ENCODE measurements around the gene DPM2. TPM values are rescaled to one million over a fixed set of nuclear protein-coding genes. Genes with fewer than 3 reads are reported as not detected.

Gene DPM2
- total RNA-seq, 1 donor from 2014 or later, result 26.2 TPM

- no peak for TF ChIP-seq CTCF (conservative IDR thresholded peaks at IDR 0.05; ENCODE audit: low read depth, low read length)
These were observed 51.2 kb downstream of the DPM2 start for GRCh38 chr9:127886401-127886972.

GRCh38 chr9:127885508-127886281 lies 52.0 kb downstream of the DPM2 start:
- no peak overlapping the region for H3K4me3 ChIP-seq (ENCODE audit: low read depth, low read length)
- no peak for TF ChIP-seq CTCF (conservative IDR thresholded peaks at IDR 0.05; ENCODE audit: low read depth, low read length)
- no peak for DNase-seq (ENCODE audit: low read depth)

More at GRCh38 chr9:127886401-127886972, 51.2 kb downstream of the DPM2 start:
- H3K4me3 ChIP-seq (ENCODE audit: low read depth, low read length), result no peak overlapping the region
- DNase-seq (ENCODE audit: low read depth), result no peak

Other genes starting within 250 kb of the DPM2 start
- gene CFAP157, start 230.9 kb downstream of the DPM2 start, total RNA-seq, result not detected in 2 replicates
- gene PTRH1, start 222.2 kb downstream of the DPM2 start, total RNA-seq, result 46.7 and 47.4 TPM in 2 replicates
- not detected in 2 replicates for gene TTC16, start 221.8 kb downstream of the DPM2 start, total RNA-seq
- 13.0 and 15.0 TPM in 2 replicates for gene TOR2A, start 202.6 kb downstream of the DPM2 start, total RNA-seq
- gene SH2D3C, start 159.2 kb downstream of the DPM2 start, total RNA-seq, result not detected in 2 replicates
- gene CDK9, start 151.8 kb downstream of the DPM2 start, total RNA-seq, result 28.4 and 29.5 TPM in 2 replicates
- gene FPGS, start 135.0 kb downstream of the DPM2 start, total RNA-seq, result 104 and 132 TPM in 2 replicates
- 5.0 and 10.6 TPM in 2 replicates for gene ENG, start 83.2 kb downstream of the DPM2 start, total RNA-seq
- gene AK1, start 60.2 kb downstream of the DPM2 start, total RNA-seq, result 48.1 and 58.3 TPM in 2 replicates
- 23.5 and 25.8 TPM in 2 replicates for gene ST6GALNAC6, start 38.3 kb downstream of the DPM2 start, total RNA-seq
- 27.4 and 28.2 TPM in 2 replicates for gene ST6GALNAC4, start 20.8 kb downstream of the DPM2 start, total RNA-seq
- 0.87 and 6.9 TPM in 2 replicates for gene PIP5KL1, start 7.1 kb downstream of the DPM2 start, total RNA-seq
- gene EEIG1, start 43.1 kb upstream of the DPM2 start, total RNA-seq, result 3.9 and 5.0 TPM in 2 replicates
- 7.0 and 9.0 TPM in 2 replicates for gene NAIF1, start 129.5 kb upstream of the DPM2 start, total RNA-seq
- gene SLC25A25, start 130.4 kb upstream of the DPM2 start, total RNA-seq, result 7.3 and 12.2 TPM in 2 replicates
- 58.5 and 91.0 TPM in 2 replicates for gene PTGES2, start 189.9 kb upstream of the DPM2 start, total RNA-seq
- 45.7 and 106 TPM in 2 replicates for gene LCN2, start 211.6 kb upstream of the DPM2 start, total RNA-seq
- 194 and 269 TPM in 2 replicates for gene BBLN, start 222.4 kb upstream of the DPM2 start, total RNA-seq

All from epithelial cell of proximal tubule (primary cell).